K562 (cell line): ENCODE results near the gene CWC22. TPM values are rescaled to one million over a fixed set of nuclear protein-coding genes. Genes with fewer than 3 reads are reported as not detected.

ENCODE experiments used
- ATAC-seq: fragments of 200-7000 bp; cut with Tn5 transposase; 3 replicates; pipeline ENCODE4 v1.9.1; 2020; ENCODE audit warnings: moderate library complexity
- BruUV-seq: library from RNA; stranded (reverse); fragments of 400-500 nt; replicated peaks from 2 replicates; lab custom pipeline; 2021; lab: Mats Ljungman, UMichigan
- CTCF ChIA-PET: fragments of 300-600 bp; formaldehyde crosslinking; extraction: SDS; loops from one replicate; lab custom pipeline; 2021; ENCODE audit warnings: low intra/inter-chr PET ratio; lab: Yijun Ruan, JAX
- POLR2A ChIA-PET: fragments of 300-600, 350-650 bp; sonication (Branson Sonifier 250); formaldehyde crosslinking; extraction: SDS; loops from one replicate; lab custom pipeline; 2021; ENCODE audit warnings: antibody characterized with exemption, inconsistent platforms; lab: Yijun Ruan, JAX
- DNase-seq, 4 experiments: peaks; one replicate each; pipeline versions ENCODE4 v3.0.0 to v3.0.0-alpha.2; 2011 to 2018; ENCODE audit warnings: low spot score in 3 of 4, mixed read lengths in 3 of 4; ENCODE audit errors: extremely low read depth in 1 of 4
- FAIRE-seq: peaks from 2 replicates; lab custom pipeline; 2011; peaks lifted over from hg19 to GRCh38; lab: Jason Lieb, UNC
- H2AFZ ChIP-seq: 2 replicates; pipeline ENCODE4 v1.6.0; 2011; ENCODE audit warnings: low read depth, low read length, control low read depth, inconsistent platforms
- H3K27ac ChIP-seq: fragments of 200-600 bp; 3 replicates; pipeline ENCODE4 v1.8.0; 2011; ENCODE audit warnings: low read depth, mild to moderate bottlenecking, control low read depth, inconsistent platforms, low read length, moderate library complexity, mixed read lengths; ENCODE audit errors: extremely low read depth
- H3K27me3 ChIP-seq, 2 experiments: fragments of 300-600 bp in 1 of 2; 2 replicates in 1 of 2; 3 replicates in 1 of 2; pipeline versions ENCODE4 v1.6.0 to v1.8.0; 2011; ENCODE audit warnings: inconsistent platforms in 2 of 2, low read length in 2 of 2, mild to moderate bottlenecking in 1 of 2, mixed read lengths in 1 of 2, moderate library complexity in 1 of 2; ENCODE audit not compliant: control insufficient read depth in 2 of 2, insufficient read depth in 2 of 2
- H3K36me3 ChIP-seq: fragments of 300-600 bp; 3 replicates; pipeline ENCODE4 v1.8.0; 2011; ENCODE audit warnings: mild to moderate bottlenecking, low read length, inconsistent platforms; ENCODE audit not compliant: control insufficient read depth, insufficient read depth
- H3K4me1 ChIP-seq, 2 experiments: fragments of 200-600 bp in 1 of 2; replicated peaks in 1 of 2; 2 replicates in 1 of 2; 3 replicates in 1 of 2; pipeline versions ENCODE4 v1.5.1 to v1.8.0; 2011; ENCODE audit warnings: inconsistent platforms in 2 of 2, low read length in 2 of 2, mild to moderate bottlenecking in 1 of 2, mixed read lengths in 1 of 2, moderate library complexity in 1 of 2; ENCODE audit not compliant: control insufficient read depth in 2 of 2, insufficient read depth in 2 of 2
- H3K4me2 ChIP-seq: 2 replicates; pipeline ENCODE4 v1.6.1; 2011; ENCODE audit warnings: low read length, control low read depth, inconsistent platforms, mixed read lengths; ENCODE audit not compliant: insufficient read depth
- H3K4me3 ChIP-seq: fragments of 200-600 bp; sonication (generic), shearing (Covaris generic); 2 replicates; pipeline ENCODE4 v1.5.1; 2016; ENCODE audit warnings: control low read depth, inconsistent platforms
- H3K79me2 ChIP-seq: fragments of 200-600 bp; 3 replicates; pipeline ENCODE4 v1.8.0; 2011; ENCODE audit warnings: low read length, inconsistent platforms; ENCODE audit not compliant: control insufficient read depth, insufficient read depth
- H3K9ac ChIP-seq, 2 experiments: 2 replicates each; pipeline versions ENCODE4 v1.6.0 to v1.6.1; 2011; ENCODE audit warnings: low read depth in 2 of 2, low read length in 2 of 2, control low read depth in 1 of 2, inconsistent platforms in 1 of 2, mild to moderate bottlenecking in 1 of 2, mixed read lengths in 1 of 2; ENCODE audit not compliant: insufficient read depth in 1 of 2
- H3K9me1 ChIP-seq: one replicate; pipeline ENCODE4 v1.6.0; 2011; ENCODE audit warnings: inconsistent platforms, mild to moderate bottlenecking, low read length, moderate library complexity; ENCODE audit not compliant: control insufficient read depth, insufficient read depth
- H3K9me3 ChIP-seq: replicated peaks from 2 replicates; pipeline ENCODE4 v1.5.1; 2011; ENCODE audit warnings: low read depth, low read length, inconsistent platforms; ENCODE audit not compliant: control insufficient read depth, insufficient read depth
- H4K20me1 ChIP-seq: replicated peaks from 2 replicates; pipeline ENCODE4 v1.6.1; 2011; ENCODE audit warnings: low read length, inconsistent platforms, mixed read lengths; ENCODE audit not compliant: control insufficient read depth, insufficient read depth
- CBFA2T3 ChIP-seq: fragments of 450-650 bp; IDR thresholded peaks from 2 replicates; pipeline ENCODE4 v1.6.1; 2017
- CREB3 ChIP-seq: fragments of 450-650 bp; conservative IDR thresholded peaks from 2 replicates; pipeline ENCODE4 v1.6.1; 2016; ENCODE audit warnings: missing genetic modification characterization, low read depth, mild to moderate bottlenecking, missing compliant biosample characterization, moderate library complexity
- CXXC5 ChIP-seq: fragments of 250-450 bp; sonication (Bioruptor Pico); IDR thresholded peaks from 2 replicates; pipeline ENCODE4 v1.8.0; 2022; ENCODE audit warnings: inconsistent platforms, mild to moderate bottlenecking, moderate library complexity
- HEY1 ChIP-seq: fragments of 250-450 bp; sonication (Bioruptor Pico); IDR thresholded peaks from 2 replicates; pipeline ENCODE4 v1.5.0; 2020; ENCODE audit warnings: mild to moderate bottlenecking, moderate library complexity, borderline replicate concordance
- HMGXB4 ChIP-seq: sonication (generic); formaldehyde crosslinking; IDR thresholded peaks from 2 replicates; pipeline ENCODE4 v1.8.1; 2023; ENCODE audit warnings: mild to moderate bottlenecking, missing genetic modification reagents
- MTA1 ChIP-seq: fragments of 450-650 bp; IDR thresholded peaks from 2 replicates; pipeline ENCODE4 v1.6.1; 2017; ENCODE audit warnings: borderline replicate concordance
- PCBP1 ChIP-seq: fragments of 200-400 bp; formaldehyde crosslinking; IDR thresholded peaks from 2 replicates; pipeline ENCODE4 v1.6.1; 2018; ENCODE audit warnings: mild to moderate bottlenecking, low read depth, low read length; ENCODE audit not compliant: poor library complexity, severe bottlenecking
- PURB ChIP-seq: sonication (generic); formaldehyde crosslinking; IDR thresholded peaks from 2 replicates; pipeline ENCODE4 v1.9.0; 2021; ENCODE audit warnings: low read depth, mild to moderate bottlenecking, missing genetic modification reagents
- ZHX1 ChIP-seq: fragments of 150-350 bp; conservative IDR thresholded peaks from 2 replicates; pipeline ENCODE4 v1.6.1; 2014; ENCODE audit warnings: low read length
- ZNF212 ChIP-seq: fragments of 450-650 bp; formaldehyde crosslinking; IDR thresholded peaks from 2 replicates; pipeline ENCODE4 v1.4.0; 2020; ENCODE audit warnings: mild to moderate bottlenecking
- ZNF239 ChIP-seq: fragments of 250-450 bp; sonication (Bioruptor Pico); IDR thresholded peaks from 2 replicates; pipeline ENCODE4 v1.4.0; 2020; ENCODE audit warnings: mild to moderate bottlenecking
- WGBS: fragments of 100-300 bp; shearing (Covaris generic); methylation state at CpG from one replicate; pipeline ENCODE4 v1.1.6; 2016; ENCODE audit warnings: low coverage, mixed read lengths; ENCODE audit not compliant: insufficient coverage; ENCODE audit errors: missing lambda C conversion rate; 5-methylcytosine and 5-hydroxymethylcytosine counted together
- in situ Hi-C: fragments of 300-500 bp; cut with MboI; formaldehyde crosslinking; loops from 4 replicates; pipeline ENCODE4 v1.15.0; 2018; ENCODE audit warnings: inconsistent platforms, mixed read lengths
- intact Hi-C: fragments of 100-400 bp; cut with micrococcal nuclease; formaldehyde crosslinking; loops from 2 replicates; pipeline ENCODE4 v1.14.2; 2022
- polyA plus RNA-seq, 8 experiments: library from polyadenylated mRNA; depleted of rRNA in 4 of 8; stranded (reverse) in 5 of 8; unstranded in 3 of 8; fragments of >200 nt; fragmentation: Nextera tagmentation in 2 of 8; fragmentation: Illumina TruSeq in 1 of 8; extraction: Ambion mirVana in 2 of 8; extraction: Trizol in 1 of 8; gene quantifications; 2 replicates each; pipeline versions ENCODE4 v1.2.1 to v1.2.3, GENCODE V29; 2011 to 2014; ENCODE audit warnings: inconsistent platforms in 1 of 8, missing spikeins in 1 of 8
- total RNA-seq, 7 experiments: library from RNA; depleted of rRNA in 6 of 7; stranded (reverse); fragments of >200 nt in 6 of 7; fragmentation: Illumina TruSeq in 2 of 7; extraction: Trizol in 2 of 7; gene quantifications; 2 replicates each; pipeline versions ENCODE4 v1.2.1 to v1.2.3, GENCODE V29; 2011 to 2021; ENCODE audit warnings: low replicate concordance in 1 of 7

Gene CWC22
- total and polyA plus RNA-seq, 9 of the 15 experiments (the other 6 are each of a cell fraction or from before 2014, with no cell fraction given): 14.5 to 54.2 (median 36.7) TPM

GRCh38 chr2:179932786-179933185 is 74.3 kb downstream of the CWC22 start:
- BruUV-seq: no TSS peak
- no peak overlapping the region for H3K27ac ChIP-seq
- no peak for FAIRE-seq
- H4K20me1 ChIP-seq: no peaks in the 10 kb centered on the region
- POLR2A ChIA-PET: interaction anchor here (0.6 kb wide), 1 partner anchor 16 kb away, joined by 3 read pairs; no protein-coding TSS in a partner anchor
- WGBS: 0% methylated on average over 2 of the region's 2 CpGs
- H3K27me3 ChIP-seq: no peaks in the 10 kb centered on the region
- no peaks in the 10 kb centered on the region for H3K79me2 ChIP-seq
- TF ChIP-seq CREB3 (tag): no peak
- TF ChIP-seq, all 486 proteins: peak for 0
- no peak for ATAC-seq
- Histone ChIP-seq H2AFZ (no peak overlapping the region), H3K4me2 (no peak overlapping the region), H3K4me3 (no peak overlapping the region), H3K36me3 (no peaks in the 10 kb centered on the region), H3K4me1 (no peaks in the 10 kb centered on the region), H3K9me1 (no peaks in the 10 kb centered on the region), H3K9ac (no peak overlapping the region), H3K9me3 (no peaks in the 10 kb centered on the region)
- CTCF ChIA-PET: no interaction called here
- DNase-seq: no peak
- intact Hi-C loops: no loop called here
- in situ Hi-C loops: no loop called here

GRCh38 chr2:179931502-179931901 is 75.6 kb downstream of the CWC22 start:
- DNase-seq (no peak), ATAC-seq (no peak), FAIRE-seq (no peak)
- Histone ChIP-seq H3K27me3 (no peaks in the 10 kb centered on the region), H4K20me1 (no peaks in the 10 kb centered on the region), H3K9me1 (no peaks in the 10 kb centered on the region), H3K4me1 (no peaks in the 10 kb centered on the region), H3K4me2 (no peak overlapping the region), H3K9ac (no peak overlapping the region), H3K27ac (no peak overlapping the region), H3K79me2 (no peaks in the 10 kb centered on the region), H2AFZ (no peak overlapping the region), H3K9me3 (no peaks in the 10 kb centered on the region), H3K36me3 (no peaks in the 10 kb centered on the region), H3K4me3 (no peak overlapping the region)
- ChIA-PET POLR2A (interaction anchor here (1.0 kb wide), 1 partner anchor 16 kb away, joined by 3 read pairs; no protein-coding TSS in a partner anchor), CTCF (no interaction called here)
- intact Hi-C loops: no loop called here
- 0% methylated on average over 3 of the region's 3 CpGs for WGBS
- no TSS peak for BruUV-seq
- in situ Hi-C loops: no loop called here
- TF ChIP-seq CXXC5 (CRISPR knock-in tag) (no peak), HEY1 (CRISPR knock-in tag) (no peak), ZHX1 (no peak), PCBP1 (no peak), HMGXB4 (CRISPR knock-in tag) (no peak), PURB (CRISPR knock-in tag) (no peak), ZNF212 (CRISPR knock-in tag) (no peak), MTA1 (no peak), ZNF239 (CRISPR knock-in tag) (no peak), CBFA2T3 (no peak)
